HG03521 (cell line): ENCODE results near the gene AQP12A.

Experiments used
- ATAC-seq: cut with Tn5 transposase; IDR thresholded peaks from one replicate; pipeline ENCODE4 v1.9.1; 2021; ENCODE audit warnings: mild to moderate bottlenecking, moderate library complexity; ENCODE audit not compliant: unreplicated experiment

The AQP12A gene

GRCh38 chr2:240719676-240720545, 28.2 kb downstream of the AQP12A start:
- no peak for ATAC-seq

- no peak for ATAC-seq
These were observed 29.3 kb downstream of the AQP12A start for GRCh38 chr2:240720686-240721595.

- ATAC-seq, result no peak
These were observed 30.0 kb downstream of the AQP12A start for GRCh38 chr2:240721596-240722180.

- ATAC-seq, result no peak
These were observed 30.7 kb downstream of the AQP12A start for GRCh38 chr2:240722376-240722775.

GRCh38 chr2:240722796-240723735, 31.4 kb downstream of the AQP12A start:
- no peak for ATAC-seq

- no peak for ATAC-seq
These were observed 32.2 kb downstream of the AQP12A start for GRCh38 chr2:240723851-240724250.

- no peak for ATAC-seq
These were observed 32.8 kb downstream of the AQP12A start for GRCh38 chr2:240724431-240724830.

- no peak for ATAC-seq
These were observed 33.6 kb downstream of the AQP12A start for GRCh38 chr2:240725266-240725665.

GRCh38 chr2:240725671-240726070, 34.0 kb downstream of the AQP12A start:
- no peak for ATAC-seq

GRCh38 chr2:240726876-240727275, 35.2 kb downstream of the AQP12A start:
- ATAC-seq, result no peak

GRCh38 chr2:240727439-240727838, 35.8 kb downstream of the AQP12A start:
- no peak for ATAC-seq

GRCh38 chr2:240727913-240728312, 36.2 kb downstream of the AQP12A start:
- no peak for ATAC-seq

- no peak for ATAC-seq
These were observed 36.7 kb downstream of the AQP12A start for GRCh38 chr2:240728361-240728760.

GRCh38 chr2:240728827-240729226, 37.2 kb downstream of the AQP12A start:
- no peak for ATAC-seq

- ATAC-seq, result no peak
These were observed 39.0 kb downstream of the AQP12A start for GRCh38 chr2:240730501-240731177.

- ATAC-seq, result no peak
These were observed 39.5 kb downstream of the AQP12A start for GRCh38 chr2:240731178-240731545.

GRCh38 chr2:240732184-240732583, 40.5 kb downstream of the AQP12A start:
- ATAC-seq, result no peak

GRCh38 chr2:240732911-240733622, 41.4 kb downstream of the AQP12A start:
- no peak for ATAC-seq
